Fibroblast of pulmonary artery (primary cell): ENCODE measurements around the gene SPARC.

ENCODE experiments used
- DNase-seq: peaks from one replicate; pipeline ENCODE4 v3.0.0-alpha.2; 2010; ENCODE audit warnings: low read depth
- H3K4me3 ChIP-seq: replicated peaks from 2 replicates; pipeline ENCODE4 v1.5.1; 2011; ENCODE audit warnings: low read depth, mild to moderate bottlenecking, control low read depth, low read length, moderate library complexity
- CTCF ChIP-seq: IDR thresholded peaks from 2 replicates; pipeline ENCODE4 v1.5.1; 2011; ENCODE audit warnings: mild to moderate bottlenecking, control low read depth, low read length, inconsistent platforms; ENCODE audit errors: missing control alignments

SPARC gene

GRCh38 chr5:151637676-151638075 is 49.0 kb downstream of the SPARC start:
- no peak for TF ChIP-seq CTCF
- no peak overlapping the region for H3K4me3 ChIP-seq
- no peak for DNase-seq

DNA sequence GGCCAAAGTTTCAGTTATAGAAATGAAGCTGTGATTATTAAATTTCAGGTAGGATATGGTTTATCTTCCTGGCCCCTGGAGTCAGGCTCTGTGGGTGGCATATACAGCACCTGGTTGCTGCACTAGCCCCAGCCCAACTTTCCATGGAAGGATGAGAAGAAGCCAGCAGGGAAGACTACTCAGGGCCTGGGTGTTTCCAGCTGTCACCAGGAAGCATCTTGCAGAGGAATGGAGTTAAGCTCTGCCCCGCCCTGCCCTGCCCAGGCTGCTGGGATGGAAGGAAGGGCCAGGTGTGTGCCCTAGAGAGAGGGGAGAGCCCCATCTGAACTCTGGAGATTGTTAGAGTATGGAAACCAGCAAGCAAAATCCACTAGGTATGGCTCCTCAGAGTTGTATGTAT is 52.8 kb downstream of the SPARC start:
- no peak for DNase-seq
- H3K4me3 ChIP-seq, result no peak overlapping the region
- no peak for TF ChIP-seq CTCF

- no peak for DNase-seq
- H3K4me3 ChIP-seq, result no peak overlapping the region
- no peak for TF ChIP-seq CTCF
These were observed 53.8 kb downstream of the SPARC start for GRCh38 chr5:151632941-151633340.

GRCh38 chr5:151632524-151632923 is 54.2 kb downstream of the SPARC start:
- no peak for DNase-seq

GRCh38 chr5:151631941-151632340 is 54.8 kb downstream of the SPARC start:
- no peak for DNase-seq
- no peak for TF ChIP-seq CTCF
- H3K4me3 ChIP-seq, result no peak overlapping the region

More at GRCh38 chr5:151632524-151632923, 54.2 kb downstream of the SPARC start:
- no peak for TF ChIP-seq CTCF
- H3K4me3 ChIP-seq, result no peak overlapping the region

GRCh38 chr5:151630088-151630487 is 56.6 kb downstream of the SPARC start:
- DNase-seq, result no peak
- no peak for TF ChIP-seq CTCF
- H3K4me3 ChIP-seq, result no peak overlapping the region

DNA sequence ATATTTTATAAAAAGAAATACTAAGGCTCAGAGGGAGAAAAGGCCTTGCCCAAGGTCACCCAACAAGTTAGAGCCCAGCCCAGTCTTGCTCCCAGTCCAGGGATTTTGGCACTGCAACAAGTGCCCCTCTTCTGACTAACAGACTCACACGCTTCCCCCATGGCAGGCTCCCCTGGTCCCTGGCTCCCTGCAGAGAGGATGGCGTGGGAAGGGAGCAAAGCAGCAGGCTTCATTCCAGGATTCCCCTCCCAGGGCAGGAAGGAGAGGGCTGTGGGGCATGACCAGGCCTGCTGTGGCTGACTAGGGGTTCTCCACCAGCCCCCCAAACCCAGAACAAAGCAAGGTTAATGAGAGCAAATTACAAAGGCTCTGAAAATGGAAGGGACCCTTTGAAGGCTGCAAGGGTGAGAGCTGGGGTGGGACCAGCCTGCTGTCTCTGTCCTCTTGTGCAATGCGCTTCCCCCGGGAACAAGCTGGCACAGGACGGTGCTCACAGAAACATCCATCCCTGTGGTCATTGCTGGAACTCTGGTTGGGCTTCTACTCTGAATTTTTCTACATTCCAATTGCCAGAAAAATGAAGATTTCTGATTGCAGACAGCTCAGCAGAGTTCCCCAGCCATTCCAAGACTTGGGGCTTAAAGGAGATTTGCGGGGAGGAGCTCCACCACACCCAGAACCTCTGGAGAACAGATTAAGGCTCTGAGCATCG is 58.4 kb downstream of the SPARC start:
- DNase-seq, result peak; percentile 21
- no peak overlapping the region for H3K4me3 ChIP-seq

More for the DNA sequence above, 58.4 kb downstream of the SPARC start:
- TF ChIP-seq CTCF, result no peak
